GM18505 (cell line): ENCODE data around the gene TMEM63A.
"Not testable (repeated sequence)": the region's sequence is repeated elsewhere in the genome, so short reads cannot be mapped to it uniquely, and the experiment has no call there.

ENCODE experiments used
- ATAC-seq: cut with Tn5 transposase; IDR thresholded peaks from one replicate; pipeline ENCODE4 v1.9.1; 2021; ENCODE audit not compliant: unreplicated experiment
- POLR2A ChIP-seq: IDR thresholded peaks from 4 replicates; pipeline ENCODE4 v1.6.1; 2011; ENCODE audit warnings: borderline replicate concordance; ENCODE audit not compliant: insufficient read depth, insufficient read length; ENCODE audit errors: extremely low read depth

The TMEM63A gene

DNA sequence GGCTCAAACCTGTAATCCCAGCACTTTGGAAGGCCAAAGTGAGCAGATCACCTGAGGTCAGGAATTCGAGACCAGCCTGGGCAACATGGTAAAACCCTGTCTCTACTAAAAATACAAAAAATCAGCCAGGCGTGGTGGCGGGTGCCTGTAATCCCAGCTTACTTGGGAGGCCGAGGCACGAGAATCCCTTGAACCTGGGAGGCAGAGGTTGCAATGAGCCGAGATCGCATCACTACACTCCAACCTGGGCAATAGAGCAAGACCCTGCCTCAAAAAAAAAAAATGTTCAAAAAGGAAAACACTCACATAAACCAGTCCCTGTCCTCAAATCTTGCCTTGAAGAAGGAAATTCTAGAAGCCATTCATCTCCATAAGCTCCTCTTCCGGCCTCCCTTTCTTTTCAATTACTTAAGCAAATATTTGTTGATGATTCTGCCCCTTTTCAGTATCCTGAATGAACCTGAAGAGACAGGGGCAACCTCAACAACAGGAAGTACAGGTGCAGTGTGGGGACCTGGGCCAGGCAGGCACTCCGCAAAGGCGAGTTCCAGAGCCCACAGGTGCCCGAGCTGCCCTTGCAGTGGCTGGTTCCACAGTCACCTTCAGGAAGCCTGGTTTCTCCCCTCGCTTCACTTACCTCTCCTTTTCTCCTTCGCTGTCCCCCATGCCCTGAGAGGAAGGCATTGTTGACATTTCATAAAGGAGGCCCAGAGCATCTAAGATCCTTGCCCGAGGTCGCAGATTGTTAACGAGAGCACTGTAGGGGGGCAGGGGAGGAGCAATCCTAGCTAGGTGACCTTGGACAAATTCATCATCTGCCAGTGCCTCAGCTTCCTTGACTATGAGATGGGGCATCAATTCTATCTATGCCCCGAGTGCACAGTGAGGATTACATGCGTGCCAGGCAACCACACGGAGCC, 15.7 kb upstream of the TMEM63A start:
- no peak for TF ChIP-seq POLR2A
- ATAC-seq: no peak

DNA sequence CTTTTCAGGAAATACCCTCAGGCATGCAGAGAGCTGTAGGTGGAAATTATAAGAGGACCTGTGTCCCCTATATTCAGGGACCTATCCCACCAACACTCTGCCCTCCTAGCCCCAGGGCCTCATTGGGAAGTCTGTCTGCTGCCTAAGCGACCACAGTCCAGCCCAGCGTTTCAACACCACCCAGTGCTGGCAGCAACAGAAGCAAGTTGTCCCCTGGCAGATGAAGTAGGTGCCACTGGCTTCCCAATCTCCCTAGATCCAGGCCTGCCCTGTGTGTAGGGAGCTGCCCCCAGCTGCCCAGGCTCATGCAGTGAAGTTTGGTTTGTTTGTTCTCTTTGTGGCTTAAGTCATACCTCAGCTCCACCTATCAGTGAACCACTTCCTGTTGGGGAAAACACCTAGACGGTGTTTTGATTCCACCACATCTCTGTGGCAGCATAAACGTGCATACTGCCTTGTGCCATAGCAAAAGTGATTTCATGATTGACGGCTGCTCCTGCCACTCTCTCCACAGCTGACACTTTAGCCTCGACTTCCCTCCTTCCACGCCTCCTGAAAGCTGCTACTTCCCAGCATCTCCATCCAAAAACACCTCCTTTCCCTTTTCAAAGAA, 14.9 kb upstream of the TMEM63A start:
- TF ChIP-seq POLR2A: peak; percentile 61
- ATAC-seq: peak; percentile 99

DNA sequence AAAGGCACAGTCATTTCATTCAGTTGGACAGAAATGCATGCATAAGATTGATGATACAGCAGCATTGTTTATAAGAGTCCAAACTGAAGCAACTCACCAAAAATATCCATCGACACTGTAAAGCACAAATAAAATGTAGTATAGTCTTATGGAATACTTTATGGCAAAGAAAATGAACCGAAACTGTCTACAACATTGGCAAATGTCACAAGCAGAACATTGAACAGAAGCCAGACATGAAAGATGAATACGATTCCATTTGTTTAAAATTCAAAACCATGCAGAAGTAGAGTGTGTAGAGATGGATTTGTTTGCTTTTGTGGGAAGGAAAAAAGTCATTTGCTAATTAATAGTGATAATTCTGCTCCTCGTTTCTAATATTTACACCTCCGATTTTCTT, 14.3 kb upstream of the TMEM63A start:
- TF ChIP-seq POLR2A: no peak
- ATAC-seq: no peak

DNA sequence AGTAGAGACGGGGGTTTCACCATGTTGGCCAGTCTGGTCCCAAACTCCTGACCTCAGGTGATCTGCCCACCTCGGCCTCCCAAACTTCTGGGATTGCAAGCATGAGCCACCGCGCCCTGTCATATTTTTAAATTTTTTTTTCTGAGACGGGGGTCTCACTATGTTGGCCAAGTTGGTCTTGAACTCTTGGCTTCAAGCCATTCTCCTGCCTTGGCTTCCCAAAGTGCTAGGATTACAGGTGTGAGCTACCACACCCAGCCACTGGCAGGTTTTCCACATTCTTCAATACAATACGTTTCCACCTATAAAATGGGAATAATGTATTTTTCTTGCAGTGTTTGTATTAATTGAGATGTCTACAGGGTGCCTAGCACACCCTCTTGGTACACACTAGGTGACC, 10.1 kb upstream of the TMEM63A start:
- no peak for ATAC-seq
- TF ChIP-seq POLR2A: no peak

DNA sequence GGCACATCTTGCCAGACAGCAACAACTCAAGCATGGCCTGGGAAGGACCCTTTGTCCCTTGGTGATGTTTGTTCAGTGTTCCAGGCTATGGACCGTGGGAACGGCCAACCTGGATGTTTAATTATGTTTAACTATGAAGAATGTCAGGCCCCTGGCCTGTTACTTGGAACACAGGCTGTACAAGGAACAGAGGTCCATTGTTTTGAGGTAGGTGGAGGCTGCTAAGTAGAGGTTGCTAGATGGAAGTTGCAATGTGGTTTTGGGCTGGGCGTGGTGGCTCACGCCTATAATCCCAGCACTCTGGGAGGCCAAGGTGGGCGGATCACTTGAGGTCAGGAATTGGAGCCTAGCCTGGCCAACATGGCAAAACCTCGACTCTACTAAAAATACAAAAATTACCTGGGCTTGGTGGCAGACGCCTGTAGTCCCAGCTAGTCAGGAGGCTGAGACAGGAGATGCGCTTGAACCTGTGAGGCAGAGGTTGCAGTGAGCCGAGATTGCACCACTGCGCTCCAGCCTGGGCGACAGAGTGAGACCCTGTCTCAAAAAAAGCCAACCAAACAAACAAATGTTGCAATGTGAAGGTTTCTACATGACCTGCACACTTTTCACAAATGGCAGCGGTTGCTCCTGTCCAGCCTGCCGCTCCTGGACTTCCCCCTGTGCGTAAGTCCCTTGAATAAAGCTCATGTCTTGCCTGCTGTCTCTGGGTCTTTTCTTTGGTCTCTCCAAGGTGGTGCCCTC, 9.2 kb upstream of the TMEM63A start:
- no peak for ATAC-seq
- no peak for TF ChIP-seq POLR2A

DNA sequence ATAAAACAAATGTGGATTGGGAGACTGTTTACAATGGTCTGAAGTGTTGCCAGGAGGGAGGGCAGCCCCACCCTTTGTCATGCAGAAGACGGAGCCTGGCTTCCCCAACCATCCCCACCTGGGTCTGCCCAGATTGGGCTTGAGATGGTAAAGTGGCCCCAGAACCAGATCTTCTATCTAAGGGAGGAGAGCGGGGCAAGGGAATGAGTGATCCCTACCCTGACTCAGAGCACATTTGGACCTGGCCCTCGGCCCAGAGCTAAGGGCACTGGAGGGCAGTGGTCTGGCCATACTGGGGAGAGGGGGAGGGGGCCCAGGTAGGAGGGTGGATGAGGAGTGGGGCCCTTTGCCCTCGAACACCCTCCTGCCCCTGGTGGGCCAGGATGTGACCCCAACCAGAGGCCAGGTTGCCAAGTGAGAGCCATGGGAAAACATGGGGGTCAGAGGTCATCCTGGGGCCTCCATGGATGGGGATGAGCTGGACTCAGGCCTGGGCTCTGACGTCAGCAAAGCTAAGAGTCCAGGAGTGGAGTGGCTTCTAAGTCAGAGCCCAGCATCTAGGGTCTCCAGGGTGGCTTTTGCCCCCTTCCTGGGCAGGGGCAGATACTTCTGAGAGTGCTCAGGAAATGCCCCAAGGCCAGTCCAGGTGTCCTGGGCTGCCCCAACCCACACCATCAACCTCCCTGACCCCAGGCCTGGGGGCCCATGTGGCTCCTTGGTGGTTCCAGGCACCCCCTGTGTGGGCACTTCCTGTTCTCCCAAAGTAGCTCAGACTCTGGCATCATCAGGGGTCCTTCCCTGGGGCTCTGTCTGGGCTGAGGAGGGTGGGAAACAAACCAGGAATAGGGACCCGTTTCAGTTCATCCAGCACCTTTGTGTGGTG, 8.4 kb upstream of the TMEM63A start:
- ATAC-seq: no peak

DNA sequence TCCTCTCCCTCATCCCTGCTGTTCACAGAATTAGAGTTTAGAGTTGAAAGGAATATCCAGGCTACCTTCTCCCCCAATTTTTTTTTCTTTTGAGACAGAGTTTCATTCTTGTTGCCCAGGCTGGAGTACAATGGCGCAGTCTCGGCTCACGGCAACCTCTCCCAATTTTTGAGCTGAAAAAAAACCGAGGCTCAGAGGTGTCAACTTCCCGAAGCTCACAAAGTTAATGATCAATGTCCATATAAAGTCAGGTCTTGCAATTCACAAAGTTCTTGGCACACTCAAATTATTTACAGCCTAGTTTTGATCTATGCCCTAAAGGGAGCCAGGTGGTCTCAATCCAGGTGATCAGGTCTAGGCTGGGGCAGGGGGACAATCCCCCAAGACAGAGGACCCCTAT, 7.6 kb upstream of the TMEM63A start:
- TF ChIP-seq POLR2A: no peak
- ATAC-seq: no peak

More for the DNA sequence above, 8.4 kb upstream of the TMEM63A start:
- TF ChIP-seq POLR2A: no peak

DNA sequence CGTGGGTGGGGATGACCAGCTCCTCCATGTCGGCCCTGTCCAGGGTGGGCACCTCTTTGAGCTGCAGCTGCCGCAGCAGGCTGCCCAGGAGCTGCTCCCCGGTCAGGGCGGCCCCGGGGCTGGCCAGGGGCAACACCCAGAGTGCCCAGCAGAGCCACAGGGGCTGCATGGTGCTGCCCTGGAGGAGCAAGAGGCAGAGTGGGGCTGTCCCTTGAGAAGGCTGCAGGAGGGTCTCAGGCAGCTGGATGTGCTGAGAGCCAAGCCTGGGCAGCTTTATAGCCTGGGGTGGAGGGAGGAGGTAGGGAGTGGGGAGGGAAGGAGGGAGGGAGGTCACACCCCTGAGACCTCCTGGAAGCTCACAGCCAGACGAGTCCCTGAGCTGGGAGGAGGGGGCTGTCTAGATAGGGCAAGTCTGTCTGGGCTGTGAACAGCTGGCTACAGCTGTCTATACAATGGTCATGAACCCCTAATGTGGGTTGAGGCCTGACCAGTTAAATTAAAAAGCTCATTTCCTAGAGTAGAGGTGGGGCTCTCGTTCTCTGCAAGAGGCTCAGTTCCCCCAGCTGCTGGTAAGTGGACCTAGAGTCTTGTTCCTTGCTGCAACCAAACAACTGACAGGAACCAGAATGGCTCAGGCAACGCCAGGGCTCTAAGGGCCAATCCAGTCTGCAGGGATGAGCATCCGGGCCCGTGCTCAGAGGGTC, 6.9 kb upstream of the TMEM63A start, which contains the start of gene LEFTY1:
TSS of gene LEFTY1 (minus strand) at position 249 of the 704 bp plus-strand sequence. CDS start at position 169, 80 bp downstream.
- no peak for ATAC-seq
- no peak for TF ChIP-seq POLR2A

DNA sequence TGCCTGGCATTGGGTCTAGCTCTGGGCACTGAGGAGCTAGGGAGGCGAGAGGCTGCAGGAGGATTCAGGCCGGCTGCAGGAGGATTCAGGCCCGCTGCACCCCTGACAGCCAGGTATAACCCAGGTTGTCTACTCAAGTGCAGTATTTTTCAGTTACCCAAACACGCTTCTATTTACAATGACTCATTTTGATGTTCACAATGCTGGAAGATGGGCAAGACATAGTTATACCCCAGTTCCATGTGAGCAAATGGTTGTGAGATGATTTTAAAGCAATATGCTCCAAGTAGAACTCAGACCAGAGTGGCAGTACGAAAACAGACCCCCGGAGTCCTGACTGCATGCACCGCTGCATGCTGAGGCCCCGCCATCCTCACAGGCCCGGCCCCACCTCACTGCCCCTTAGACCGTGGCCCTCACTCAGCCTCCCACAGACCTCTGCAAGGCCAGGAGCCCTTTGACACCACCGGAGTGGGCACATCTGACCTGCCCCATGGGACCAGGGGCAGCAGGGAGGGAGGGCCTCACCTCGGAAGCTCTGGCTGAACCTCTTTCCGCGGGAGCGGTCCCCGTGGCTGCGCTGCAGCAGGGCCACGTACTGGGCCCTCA, 6.2 kb upstream of the TMEM63A start:
- no peak for ATAC-seq
- TF ChIP-seq POLR2A: no peak

DNA sequence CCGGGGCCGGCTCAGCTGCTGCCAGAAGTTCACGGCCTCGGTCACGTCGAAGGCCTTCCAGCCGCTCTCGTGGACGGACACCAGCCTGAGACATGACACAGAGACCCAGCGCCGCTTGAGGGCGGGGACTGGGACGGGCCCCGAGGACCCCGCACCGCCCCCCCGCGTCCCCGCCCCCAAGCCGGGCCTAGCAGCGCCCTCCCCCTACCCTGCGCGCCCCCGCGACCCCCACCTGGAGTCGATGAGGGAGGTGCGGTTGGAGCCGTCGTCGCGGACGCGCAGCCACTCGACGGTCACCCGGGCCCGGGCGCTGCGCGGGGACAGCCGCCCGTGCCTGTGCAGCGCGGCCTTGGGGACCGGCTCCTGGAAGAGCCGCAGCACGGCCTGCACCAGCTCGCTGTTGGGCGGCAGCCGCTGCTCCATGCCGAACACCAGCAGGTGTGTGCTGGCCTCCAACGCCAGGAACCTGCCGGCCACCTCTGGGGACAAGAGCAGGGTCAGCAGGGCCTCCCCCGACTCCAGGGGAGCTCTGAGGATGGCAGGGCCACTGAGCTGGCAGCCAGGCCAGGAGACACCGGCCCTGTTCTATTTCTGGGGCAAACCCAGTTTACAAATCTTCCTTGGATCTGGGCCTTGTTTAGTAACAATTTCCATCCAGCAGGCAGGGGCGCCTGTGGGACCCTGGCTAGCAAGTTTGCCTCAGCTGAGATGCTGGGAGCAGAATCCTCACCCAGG, 5.5 kb upstream of the TMEM63A start:
- ATAC-seq: not testable (repeated sequence)

DNA sequence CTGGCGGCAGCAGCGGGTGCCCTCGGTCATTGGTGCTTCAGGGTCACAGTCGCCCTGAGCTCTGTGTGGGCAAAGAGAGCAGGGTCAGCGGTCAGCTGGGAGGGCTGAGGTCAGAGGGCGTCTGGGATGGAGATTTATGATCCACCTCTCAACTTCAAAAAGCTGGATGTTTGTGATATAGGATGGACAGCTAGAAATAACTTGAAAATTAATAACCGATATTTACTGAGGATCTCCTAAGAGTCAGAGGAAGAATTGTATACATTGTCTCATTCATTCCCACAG, 4.8 kb upstream of the TMEM63A start:
- no peak for TF ChIP-seq POLR2A
- ATAC-seq: no peak
